Panc1 (cell line): ENCODE measurements around the gene LINC01488.

Experiments
- POLR2AphosphoS5 ChIP-seq: IDR thresholded peaks from 2 replicates; pipeline ENCODE4 v1.6.1; 2012; ENCODE audit warnings: mild to moderate bottlenecking, low read depth, low read length, moderate library complexity
- TF ChIP-seq, protein P1 (sequence below): fragments of 450-650 bp; IDR thresholded peaks from 2 replicates; pipeline ENCODE4 v1.5.1; 2017; ENCODE audit warnings: mild to moderate bottlenecking

DNA sequence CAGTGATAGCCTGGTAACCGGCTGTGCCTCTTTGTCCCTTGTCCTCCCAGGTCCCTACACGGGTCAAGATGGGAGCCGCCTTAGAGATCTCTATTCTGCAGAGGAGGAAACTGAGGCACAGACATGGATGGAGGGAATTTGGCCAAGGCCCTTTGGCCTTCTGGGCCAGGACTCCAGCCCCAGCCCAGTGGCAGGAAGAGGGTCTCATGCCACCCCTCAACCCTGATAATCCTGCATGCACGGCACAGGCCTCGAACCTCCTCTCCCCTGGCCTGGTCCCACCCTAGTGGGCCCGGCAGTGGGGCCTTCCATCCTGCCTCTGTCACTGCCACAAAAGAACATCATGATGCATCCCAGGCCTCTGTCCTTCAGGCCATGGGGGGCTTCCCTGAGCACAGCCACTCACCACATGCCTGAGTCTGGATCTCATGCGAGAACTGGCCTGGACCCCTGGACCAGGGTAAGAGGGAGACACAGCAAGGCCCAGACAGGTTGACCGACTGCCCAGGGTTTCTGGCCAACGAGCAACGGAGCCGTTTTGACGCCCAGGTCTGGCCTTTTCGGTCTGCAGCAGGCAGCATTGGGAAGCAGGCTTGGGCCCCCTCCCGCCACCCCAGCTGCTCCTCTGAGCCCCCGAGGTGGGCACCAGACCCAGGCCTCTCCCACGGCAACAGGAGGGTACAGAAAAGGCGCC, 6.5 kb downstream of the LINC01488 start:
- no peak for TF ChIP-seq POLR2AphosphoS5
- TF ChIP-seq, protein P1, sequence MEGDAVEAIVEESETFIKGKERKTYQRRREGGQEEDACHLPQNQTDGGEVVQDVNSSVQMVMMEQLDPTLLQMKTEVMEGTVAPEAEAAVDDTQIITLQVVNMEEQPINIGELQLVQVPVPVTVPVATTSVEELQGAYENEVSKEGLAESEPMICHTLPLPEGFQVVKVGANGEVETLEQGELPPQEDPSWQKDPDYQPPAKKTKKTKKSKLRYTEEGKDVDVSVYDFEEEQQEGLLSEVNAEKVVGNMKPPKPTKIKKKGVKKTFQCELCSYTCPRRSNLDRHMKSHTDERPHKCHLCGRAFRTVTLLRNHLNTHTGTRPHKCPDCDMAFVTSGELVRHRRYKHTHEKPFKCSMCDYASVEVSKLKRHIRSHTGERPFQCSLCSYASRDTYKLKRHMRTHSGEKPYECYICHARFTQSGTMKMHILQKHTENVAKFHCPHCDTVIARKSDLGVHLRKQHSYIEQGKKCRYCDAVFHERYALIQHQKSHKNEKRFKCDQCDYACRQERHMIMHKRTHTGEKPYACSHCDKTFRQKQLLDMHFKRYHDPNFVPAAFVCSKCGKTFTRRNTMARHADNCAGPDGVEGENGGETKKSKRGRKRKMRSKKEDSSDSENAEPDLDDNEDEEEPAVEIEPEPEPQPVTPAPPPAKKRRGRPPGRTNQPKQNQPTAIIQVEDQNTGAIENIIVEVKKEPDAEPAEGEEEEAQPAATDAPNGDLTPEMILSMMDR: no peak
